ENCODE measurements around the gene AATK.

The AATK gene

DNA sequence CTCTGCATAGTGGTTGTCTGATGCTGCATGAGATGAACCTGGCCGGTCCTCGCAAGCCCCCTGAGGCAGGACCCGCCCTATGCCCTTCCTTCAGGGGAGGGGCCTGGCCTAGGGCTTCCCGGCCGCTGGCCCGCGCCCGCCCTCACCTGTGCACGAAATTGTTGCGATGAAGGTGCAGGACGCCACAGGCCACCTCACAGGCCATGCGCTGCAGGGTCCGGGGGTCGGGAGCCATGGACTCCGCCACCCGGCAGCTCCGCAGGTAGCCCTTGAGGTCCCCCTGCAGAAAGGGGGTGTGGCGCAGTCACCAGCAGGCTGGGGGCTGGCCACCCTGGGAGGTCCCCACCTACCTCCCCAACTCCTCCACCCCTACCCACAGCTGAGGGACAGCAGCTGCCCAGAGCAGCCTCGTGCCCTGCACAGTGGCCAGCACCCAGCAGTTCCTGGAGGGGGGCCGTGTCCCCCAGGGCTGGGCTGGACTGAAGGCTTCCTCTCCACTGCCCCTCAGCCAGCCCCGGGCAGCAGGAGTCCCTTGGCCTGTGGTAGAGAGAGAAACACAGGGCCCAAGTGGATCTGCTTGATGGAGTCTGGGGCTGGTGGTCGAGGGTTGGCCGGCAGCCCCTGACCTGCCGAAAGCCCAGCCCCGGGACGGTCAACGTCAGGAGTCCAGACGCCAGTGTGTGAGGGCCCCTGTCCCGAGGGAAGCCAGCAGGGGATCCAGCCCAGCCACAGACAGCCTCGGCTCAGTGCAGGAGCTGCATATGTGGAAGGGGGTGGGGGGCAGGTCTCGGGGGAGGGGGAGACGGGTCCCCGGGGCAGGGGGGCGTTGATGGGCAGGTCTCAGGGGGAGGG is 39.5 kb downstream of the AATK start:
- no peak for DNase-seq

DNA sequence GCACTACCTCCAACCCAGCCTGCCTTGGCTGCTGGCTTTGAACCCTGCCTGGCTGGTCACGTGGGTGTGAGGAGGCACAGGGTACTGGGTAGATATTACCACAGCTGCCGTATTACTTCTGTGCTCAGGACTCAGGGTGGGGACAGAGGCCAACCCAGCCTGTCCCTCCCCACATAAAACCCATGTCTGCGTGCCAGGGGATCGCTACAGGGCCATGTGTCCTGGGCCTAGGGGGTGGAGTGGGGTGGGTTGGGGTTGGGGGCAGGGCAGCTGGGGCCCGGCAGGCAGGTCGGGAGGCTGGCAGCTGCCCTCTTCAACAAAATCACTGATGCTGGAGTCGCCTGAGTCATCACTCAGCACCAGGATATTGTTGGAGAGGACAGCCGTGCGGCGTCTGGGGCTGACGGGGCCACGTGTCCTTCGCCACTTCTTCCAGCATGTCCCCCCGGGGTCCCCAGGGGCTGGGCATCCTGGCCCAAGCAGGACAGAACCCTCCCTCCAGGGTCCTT is 40.4 kb downstream of the AATK start:
- no peak for DNase-seq

DNA sequence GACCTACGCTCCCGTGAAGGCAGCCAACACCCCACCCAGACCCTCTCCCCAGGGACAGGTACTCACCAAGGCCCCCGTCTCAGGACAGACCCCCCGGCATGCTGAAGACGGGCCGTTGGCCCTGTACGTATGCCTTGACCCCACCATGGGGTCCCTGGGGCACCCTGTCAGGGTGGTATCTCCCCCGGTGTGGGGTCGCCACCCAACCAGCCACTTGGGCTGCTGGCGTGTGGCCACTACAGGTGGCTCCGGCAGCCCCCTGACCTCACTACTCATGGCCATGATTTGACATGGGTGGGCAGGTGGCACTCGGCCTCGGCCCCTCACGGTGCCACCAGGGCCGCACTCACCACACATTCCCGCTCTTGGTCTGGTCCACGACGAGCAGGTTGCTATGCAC is 41.6 kb downstream of the AATK start:
- no peak for DNase-seq

DNA sequence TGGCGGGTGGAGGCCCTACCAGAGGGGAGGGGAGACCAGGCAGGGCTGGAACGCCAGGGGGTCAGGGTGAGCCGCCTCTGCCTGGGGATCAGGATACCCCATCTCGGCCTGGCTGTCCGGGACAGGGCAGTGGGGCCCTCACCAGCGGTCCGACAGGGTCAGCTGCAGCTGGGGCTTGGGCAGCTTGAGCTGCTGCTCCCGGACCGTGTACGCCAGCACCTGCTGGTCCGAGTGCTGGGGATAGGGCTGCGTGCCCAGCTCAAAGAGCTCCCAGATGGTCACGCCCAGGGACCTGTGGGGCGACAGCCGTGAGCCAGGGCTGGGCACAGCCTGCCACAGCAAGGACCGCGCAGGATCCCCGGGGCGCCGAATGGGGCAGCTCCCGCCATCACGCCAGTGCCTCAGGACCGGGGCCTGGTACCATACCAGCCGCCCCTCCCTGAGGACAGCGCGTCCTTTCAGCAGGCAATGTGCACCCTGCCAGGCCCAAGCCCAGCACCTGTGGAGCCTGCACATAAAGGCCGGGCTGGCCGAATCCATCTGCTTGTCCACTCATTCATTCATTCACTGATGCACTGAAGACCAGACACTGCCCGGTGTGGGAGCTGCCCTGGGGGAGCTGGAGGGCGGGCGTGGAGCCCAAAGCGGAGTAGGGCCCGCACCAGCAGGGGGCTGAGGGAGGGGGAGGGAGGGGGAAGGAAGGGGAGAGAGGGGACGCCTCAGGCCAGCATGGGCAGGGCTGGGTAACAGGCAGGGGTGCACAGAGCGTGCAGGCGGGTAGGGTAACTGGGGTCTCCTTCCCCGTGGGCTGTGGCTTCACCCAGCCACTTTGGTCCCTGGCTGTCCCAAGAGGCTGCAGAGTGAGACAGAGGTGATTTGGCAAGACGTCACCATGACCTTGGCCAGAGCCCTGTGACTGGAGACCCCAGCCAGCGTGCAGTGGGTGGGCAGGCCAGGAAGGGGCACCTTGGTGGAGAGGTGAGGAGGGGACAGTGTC is 42.7 kb downstream of the AATK start:
- no peak for DNase-seq

DNA sequence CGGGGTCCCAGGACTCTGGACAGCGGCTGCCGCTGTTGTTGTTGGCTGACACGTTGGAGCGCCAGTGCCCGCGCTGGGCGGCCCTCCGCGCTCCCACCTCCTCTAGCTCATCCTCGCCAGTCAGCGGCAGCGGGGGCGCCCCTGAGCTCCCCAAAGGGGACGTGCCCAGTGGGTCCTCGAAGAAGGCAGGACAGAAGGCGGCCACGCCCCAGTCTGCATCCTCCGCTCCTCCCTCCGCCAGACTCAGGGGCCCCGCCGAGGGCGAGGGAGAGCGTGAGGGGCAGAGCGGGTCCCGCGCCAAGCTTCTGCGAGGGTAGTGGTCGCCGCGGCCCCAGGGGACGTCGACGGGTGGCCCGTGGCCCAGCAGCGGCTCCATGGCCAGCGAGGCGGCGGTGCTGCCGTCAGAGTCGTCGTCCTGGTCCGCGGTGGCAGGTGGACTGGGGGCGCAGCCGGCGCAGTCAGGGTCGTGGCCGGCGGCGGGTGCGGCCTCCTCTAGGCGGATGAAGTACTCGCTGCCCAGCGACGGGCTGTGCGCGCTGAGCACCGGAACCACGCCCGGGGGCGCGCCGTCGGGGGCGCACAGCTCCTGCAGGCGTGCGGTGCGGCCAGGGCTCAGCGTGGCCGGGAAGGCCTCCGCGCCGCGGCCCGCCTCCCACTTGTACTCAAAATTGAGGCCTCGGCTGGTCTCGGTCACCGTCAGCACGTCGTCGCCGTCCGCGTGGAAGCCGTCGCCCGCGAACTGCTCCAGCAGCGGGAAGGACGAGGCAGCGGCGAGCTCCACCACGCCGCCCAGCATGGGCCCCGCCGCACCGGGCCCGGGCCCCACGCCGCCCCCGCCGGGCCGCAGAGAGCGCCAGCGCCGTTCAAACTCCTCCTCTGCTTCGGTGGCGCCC is 43.9 kb downstream of the AATK start:
- DNase-seq = no peak

DNA sequence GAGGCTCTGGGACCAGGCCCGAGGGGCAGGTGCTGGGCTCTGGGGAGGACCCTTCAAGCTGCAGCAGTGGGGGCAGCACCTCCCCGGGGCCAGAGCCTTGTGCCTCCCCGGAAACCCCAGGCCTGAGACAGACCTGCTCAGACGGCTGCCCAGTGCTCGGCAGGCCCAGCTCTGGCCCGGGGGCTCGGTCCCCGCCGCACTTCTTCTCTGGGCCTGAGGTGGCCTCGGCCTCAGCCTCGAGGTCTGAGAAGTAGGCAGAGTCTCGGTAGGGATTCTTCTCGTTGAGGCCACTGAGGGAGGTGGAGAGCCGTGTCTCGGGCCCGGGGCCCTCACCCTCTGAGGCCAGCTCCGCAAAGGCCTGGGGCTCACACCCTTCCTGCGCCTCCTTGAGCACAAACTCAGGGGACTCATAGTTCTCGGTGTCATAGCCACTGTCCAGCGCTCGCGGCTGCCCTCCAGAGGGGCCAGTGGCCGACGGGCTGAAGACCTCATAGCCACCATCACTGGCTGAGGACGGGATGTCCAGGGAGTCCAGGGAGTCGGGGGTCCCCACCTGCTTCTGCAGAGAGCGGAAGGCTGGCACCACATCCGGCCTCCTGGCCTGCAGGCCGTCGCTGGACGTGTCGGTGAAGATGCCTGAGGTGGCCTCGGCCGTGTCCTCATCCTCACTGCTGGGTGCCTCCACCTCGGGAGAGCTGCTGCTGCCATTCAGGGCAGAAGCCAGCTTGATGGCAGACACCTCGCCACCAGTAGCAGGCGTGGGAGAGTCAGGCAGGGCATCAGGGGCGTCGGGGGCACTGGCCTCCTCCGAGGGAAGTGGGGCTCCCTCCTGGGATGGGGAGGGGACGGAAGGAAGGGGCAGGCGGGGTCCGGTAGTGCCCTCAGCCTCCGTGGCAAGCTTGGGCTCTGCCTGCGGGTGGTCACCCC is 45.1 kb downstream of the AATK start:
- DNase-seq = no peak

DNA sequence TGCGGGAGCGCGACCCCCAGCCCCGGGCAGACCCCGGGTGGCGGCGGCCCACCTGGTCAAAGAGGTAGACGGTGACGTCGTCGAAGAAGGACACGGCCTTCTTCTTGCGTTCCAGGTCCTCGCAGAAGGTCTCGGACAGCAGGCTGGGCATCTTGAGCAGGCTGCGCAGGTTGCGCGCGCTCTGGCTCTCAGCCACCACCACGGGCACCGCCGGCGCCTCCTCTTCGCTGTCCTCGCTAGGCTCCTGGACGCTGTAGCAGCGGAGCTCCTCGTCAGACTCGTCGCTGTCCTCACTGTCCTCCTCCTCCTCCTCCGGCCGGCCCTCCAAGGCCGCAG is 45.9 kb downstream of the AATK start:
- no peak for DNase-seq

DNA sequence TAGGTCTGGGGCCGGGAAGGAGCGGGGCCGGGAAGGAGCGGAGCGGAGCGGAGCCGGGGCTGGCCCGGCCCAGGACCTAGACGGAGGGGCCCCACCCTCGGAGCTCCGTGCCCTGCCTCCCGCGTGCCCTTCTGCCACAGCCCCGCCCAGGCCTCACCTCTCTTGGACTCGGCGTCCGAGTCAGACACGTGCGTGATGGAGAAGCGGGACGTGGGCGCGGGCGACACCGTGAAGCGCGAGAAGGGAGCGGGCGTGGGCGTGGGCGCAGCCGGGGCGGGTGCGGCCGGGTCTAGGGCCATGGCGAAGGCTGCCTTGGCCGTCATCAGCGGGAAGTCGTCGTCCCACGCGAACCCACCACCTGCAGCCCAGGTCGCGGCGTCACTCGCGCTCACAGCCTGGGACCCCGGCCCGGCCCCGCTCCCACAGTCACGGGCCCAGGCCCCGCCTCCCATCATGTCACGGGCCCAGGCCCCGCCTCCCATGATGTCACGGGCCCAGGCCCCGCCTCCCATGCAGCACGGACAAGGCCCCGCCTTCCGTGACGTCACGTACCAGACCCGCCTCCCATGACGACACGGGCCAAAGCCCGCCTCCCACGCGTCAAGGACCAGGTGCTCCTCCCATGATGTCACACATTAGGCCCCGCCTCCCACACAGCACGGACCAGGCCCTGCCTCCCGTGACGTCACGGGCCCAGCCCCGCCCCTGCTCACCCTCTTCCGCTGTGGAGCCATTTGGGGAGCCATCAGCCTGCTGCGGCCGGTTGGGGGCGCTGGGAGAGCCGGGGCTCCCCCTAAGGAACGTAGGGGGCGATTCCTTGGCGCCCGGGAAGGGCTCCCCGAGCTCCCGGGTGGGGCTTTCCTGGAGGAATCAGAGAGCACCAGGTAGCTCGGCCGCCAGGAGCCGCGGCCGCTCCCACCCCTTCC is 46.5 kb downstream of the AATK start:
- peak; percentile 88 for DNase-seq

DNA sequence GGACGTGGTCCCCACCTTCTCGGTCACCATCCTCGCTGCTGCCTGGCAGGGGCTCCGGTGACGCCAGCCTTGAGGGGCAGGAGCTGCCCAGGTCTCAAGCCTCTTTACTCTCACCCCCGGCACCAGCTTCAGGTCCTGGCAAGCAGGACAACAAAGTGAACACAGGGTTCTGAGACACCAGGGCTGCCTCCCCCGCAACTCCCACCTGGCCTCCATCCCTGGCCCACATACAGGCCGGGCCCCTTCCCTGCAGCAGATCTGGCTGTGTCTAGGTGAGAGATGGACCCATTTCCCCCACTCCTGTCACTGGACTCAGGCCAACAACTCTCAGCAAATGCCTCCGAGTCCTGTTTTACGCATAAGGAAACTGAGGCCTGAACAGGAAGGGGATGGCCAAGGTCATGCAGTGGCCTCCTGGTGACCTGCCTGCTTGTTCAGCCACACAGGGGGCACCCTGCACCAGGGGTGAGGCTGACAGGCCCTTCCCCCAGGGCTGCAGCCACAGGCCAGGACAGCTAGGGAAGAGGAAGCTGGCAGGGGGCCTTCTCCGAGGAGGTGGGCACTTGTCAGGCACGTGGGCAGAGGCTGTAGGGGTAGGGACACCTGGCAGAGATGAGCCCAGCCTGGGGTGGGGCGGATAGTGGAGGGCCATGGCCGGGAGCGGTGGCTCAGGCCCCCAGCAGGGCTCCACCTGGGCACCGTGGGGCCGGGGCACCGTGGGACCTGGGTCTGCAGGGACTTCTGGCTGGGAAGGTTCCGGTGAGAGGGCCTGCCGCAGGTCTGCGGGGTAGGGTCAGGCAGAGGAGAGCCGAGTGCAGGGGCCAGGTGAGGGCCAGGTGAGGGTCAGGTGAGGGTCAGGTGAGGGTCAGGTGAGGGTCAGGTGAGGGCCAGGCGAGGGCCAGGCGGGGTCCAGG is 47.5 kb downstream of the AATK start:
- DNase-seq = no peak

DNA sequence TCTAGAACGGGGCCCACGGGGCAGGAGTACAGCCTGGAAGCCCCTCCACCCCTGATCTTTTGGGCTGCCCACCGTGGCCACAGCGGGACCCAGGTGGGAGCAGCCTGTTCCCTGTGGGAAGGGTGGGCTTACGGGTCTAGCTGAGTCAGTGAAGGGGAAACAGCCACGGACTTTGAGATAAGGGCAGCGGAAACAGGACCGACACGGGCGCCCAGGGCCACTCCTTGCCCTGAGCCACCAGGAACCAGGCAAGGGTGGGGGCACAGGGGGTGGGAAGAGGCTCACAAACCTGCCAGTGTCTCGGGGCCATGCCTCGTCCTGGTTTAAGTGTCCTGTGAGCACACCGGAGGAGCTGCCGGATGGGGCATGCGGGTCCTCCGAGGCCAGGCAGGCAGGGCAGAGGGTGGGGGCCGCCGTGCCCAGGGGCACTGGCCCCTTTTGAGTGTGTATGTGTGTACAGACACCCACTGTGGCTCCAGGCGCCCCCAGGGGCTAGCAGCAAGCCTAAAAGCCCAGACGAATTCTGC is 48.3 kb downstream of the AATK start:
- no peak for DNase-seq

DNA sequence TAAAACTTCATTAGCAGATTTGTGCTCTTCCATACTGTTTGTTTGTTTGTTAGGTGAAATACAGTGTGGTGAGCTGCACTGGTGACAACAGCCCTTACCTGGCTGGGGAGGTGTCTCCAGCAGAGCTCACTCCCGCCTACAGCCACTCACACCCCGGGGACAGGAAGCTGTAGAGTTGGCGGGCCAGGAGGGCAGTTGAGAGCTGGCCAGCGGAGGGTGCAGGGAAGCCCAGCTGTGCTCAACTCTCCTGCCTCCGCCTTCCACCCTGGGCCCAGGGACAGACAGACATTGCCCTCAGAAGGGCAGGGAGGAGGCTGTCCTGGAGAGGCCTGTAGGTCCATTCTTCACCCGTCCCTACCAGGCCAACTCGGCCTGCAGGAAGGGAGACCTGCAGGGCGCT is 49.3 kb downstream of the AATK start:
- no peak for DNase-seq

DNA sequence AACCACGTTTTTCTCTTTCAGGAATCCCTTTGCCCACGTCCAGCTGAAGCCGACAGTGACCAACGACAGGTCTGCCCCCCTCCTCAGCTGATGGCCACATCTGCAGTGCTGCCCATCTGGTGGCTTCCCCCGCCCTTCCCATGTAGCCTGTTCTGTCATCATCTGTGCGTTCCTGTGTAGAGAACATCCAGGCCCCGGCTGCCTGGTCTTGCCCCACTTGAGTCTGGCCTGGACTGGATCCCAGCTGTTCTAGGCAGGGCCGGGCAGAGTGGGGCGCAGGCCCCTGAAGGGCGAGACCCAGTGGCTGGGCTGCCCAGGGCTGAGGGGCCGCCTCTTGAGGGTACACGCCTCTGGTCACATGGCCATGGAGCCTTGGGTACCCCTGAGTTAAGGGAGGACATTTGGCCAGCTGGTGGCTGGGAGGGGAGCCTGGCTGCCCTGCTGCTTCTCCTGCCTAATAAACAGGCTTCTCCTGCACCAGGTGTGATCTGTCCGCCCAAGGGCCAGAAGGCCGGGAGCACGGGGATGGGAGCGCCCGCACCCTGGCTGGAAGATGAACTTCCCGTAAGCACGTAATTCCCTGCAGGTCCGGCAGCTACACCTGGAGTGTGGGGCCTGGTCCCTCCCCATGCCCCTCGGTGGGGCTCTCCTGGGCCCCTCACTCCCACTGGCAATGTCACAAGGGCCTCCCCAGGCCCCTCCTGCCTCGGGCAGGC is 50.1 kb downstream of the AATK start:
- no peak for DNase-seq

DNA sequence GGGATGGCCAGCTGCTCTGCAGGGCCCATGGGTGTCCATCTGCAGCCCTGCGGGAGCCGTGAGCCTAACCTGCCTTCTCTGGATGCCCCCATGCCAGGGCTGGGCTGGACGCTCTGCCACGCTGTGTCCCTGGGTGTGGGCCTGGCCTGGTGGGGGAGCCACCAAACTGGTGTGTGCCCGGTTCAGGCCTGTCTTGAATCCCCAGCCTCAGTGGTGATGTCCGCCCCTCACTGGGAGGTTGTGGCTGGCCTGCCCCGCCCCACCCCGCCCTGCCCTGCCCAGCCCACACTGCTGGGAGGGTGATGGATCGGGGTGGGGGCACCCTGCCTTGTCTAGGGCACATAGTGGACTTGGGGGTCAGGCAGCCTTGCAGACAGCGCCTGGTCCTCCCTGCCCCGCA is 50.8 kb downstream of the AATK start:
- DNase-seq = no peak

DNA sequence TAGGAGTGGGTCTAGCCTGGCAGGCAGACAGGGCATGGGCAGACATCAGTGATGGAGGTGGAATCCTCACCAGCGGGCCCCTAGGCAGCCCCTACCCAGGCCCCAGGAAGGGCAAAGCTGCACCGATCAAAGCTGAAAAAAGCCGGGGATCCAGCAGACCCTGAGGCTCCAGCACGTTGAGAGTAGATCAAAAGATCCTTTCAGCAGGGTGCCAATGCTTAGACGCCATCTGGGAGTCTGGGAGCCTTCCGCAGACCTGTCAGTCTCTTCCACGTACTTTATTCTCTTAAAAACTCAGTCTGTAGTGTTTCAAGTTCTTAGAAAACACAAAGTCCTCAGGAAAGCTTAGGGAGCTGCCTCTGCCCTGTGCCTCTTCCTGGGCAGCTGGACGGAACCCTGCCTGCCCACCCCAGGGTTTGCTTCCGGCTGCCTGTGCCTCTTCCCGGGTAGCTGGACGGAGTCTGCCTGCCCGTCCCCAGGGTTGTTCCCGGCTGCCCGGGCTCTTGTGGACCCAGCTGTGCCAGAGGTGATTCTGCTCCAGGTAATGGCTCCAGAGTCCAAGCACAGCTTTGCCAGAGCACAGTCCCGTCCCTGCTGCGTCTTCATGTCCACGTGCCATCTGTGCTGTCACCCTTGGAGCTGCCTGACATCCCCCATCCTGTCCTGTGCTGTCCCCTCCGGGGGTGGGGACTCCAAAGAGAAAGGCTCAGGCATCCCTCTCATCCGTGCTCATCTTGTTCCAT is 51.5 kb downstream of the AATK start:
- DNase-seq = no peak

DNA sequence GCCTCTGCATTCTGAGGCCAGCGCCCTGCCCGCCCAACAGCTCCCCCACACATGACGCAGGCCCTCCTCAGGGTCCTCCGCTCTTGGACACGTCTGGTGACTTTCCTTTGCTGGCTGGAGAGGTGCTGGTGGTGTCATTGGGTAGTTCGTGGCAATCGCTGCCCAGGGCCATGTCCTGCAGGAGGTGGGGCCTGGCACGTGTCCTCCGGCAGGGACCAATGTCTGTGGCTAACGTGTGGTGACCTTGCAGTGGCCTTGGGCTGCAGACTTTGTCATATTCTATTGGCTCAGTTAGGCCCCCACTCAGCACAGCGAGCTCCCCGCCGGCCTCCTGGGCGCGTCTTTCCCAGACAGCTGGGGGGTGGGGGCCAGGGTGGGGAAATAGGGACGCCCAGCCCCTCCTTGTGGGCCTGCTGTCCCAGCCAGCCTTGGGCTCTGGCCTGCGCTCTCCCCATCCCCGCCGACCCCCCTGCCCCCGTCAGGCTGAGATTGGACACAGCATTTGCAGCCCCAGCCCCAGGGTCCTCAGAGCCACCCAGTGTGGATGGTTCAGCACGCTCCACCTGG is 52.8 kb downstream of the AATK start:
- no peak for DNase-seq

DNA sequence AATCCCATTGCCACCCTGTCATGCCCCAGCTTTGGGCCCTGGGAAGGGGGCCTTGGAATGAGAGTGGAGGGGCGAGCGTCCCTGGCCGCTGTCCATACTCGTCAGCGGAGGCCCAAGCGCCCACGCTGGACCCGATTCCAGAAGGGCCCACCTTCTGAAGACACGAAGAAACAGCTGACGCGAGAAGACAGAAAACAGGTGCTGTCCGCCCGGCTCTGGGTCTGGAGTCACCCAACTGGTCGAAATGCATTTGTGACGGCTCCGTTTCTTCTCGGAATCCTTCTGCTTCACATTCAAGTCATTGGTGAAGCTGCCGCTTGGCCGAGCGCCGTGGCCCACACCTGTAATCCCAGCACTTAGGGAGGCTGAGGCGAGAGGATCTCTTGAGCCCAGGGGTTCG is 53.6 kb downstream of the AATK start:
- DNase-seq = no peak

DNA sequence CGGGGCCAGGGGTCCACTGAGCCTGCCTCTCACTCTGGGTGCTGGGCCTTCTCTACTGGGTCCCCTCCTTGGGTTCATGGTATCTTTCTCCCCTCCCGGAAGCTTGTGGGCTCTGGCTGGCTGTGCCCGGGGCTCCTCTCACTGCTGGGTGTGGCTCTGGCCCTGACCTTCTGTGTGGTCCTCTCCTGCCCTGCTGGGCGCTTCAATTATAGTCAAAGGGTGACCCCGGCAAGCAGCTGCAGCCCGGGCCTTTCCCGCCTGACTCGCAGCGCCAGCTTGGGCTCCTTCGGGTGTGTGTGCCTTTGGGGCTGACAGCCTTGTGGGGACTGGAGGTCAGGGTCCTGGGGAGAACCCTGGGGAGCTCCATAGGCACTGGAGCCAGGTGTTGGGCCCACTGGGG is 55.0 kb downstream of the AATK start:
- no peak for DNase-seq
